Measurements from ENCODE around the gene CEACAM6. TPM values are rescaled to one million over a fixed set of nuclear protein-coding genes. Genes with fewer than 3 reads are reported as not detected.

CEACAM6 gene
- polyA plus RNA-seq, 2 of the 4 experiments (the other 2 are of a cell fraction): 0.97 to 17.7 TPM

GRCh38 chr19:41795031-41795461, 39.7 kb downstream of the CEACAM6 start:
- Histone ChIP-seq H3K4me2 (no peak overlapping the region), H3K4me3 (no peak overlapping the region), H3K4me1 (0 out of 3 replicates have a peak, but pooled peaks cover 11% of the 10 kb centered on the region), H3K9me3 (no peaks in the 10 kb centered on the region), H3K27ac (no peak overlapping the region)
- 38% methylated on average over 5 of the region's 5 CpGs for WGBS (ENCODE audit: missing lambda C conversion rate)
- ATAC-seq (peak; percentile 61 to 89), DNase-seq (ENCODE audit: low read depth in 1 of 2, low spot score in 1 of 2) (peak; percentile 49 to 70), FAIRE-seq (peak; percentile 99)
- CTCF ChIA-PET: interaction anchor here (0.5 to 19.4 kb wide), 57 partner anchors 9 to 782 kb away, joined by 3 to 428 read pairs (median 5); partner anchors contain the start of genes CEACAM4, CEACAM5, CEACAM6 and DMAC2
- no peak for TF ChIP-seq GATA3 (IDR thresholded peaks at IDR 0.05; ENCODE audit: borderline replicate concordance)
- no peak for TF ChIP-seq MAFK (IDR thresholded peaks at IDR 0.05; ENCODE audit: partially characterized antibody)
- TF ChIP-seq SMC3 (IDR thresholded peaks at IDR 0.05): 0 out of 3 replicates have a peak, but pooled peaks have one; percentile 27
- TF ChIP-seq TP53 (CRISPR knock-in tag; IDR thresholded peaks at IDR 0.05): no peak
- peak; percentile 43; the same call in 1 of the 2 replicates for TF ChIP-seq MAX (IDR thresholded peaks at IDR 0.05)
- no peak for TF ChIP-seq RCOR1 (IDR thresholded peaks at IDR 0.05; ENCODE audit: low read depth, low read length)
- TF ChIP-seq FOSL2 (IDR thresholded peaks at IDR 0.05): no peak
- TF ChIP-seq FOSL2 (CRISPR knock-in tag; IDR thresholded peaks at IDR 0.05): no peak
- peak; percentile 32 to 47; a peak in 4 of 5 replicates for TF ChIP-seq RAD21 (conservative IDR thresholded peaks at IDR 0.05 in 1 of 2, IDR thresholded peaks at IDR 0.05 in 1 of 2)
- TF ChIP-seq PBX3 (IDR thresholded peaks at IDR 0.05): peak; percentile 35; the same call in 1 of the 2 replicates
- no peak for TF ChIP-seq JUN (IDR thresholded peaks at IDR 0.05)
- TF ChIP-seq CTCF (IDR thresholded peaks at IDR 0.05): peak; percentile 96
- POLR2A ChIA-PET: no interaction called here

- Histone ChIP-seq H3K4me3 (no peak within 1 kb of the TSS), H3K27ac (no peak within 1 kb of the TSS), H3K9me3 (peaks cover 2% of the 10 kb centered on the region), H3K4me1 (0 out of 3 replicates have a peak, but pooled peaks cover 11% of the 10 kb centered on the region), H3K4me2 (no peak within 1 kb of the TSS)
- ChIA-PET CTCF (interaction anchor here (0.9 to 19.4 kb wide), 20 partner anchors 8 to 356 kb away, joined by 3 to 428 read pairs (median 9); partner anchors contain the start of genes CEACAM5, CEACAM6, DMRTC2 and LYPD4), POLR2A (no interaction called here)
- TF ChIP-seq HES2 (IDR thresholded peaks at IDR 0.05) (no peak), HOXB13 (CRISPR knock-in tag; IDR thresholded peaks at IDR 0.05; ENCODE audit: low read depth) (no peak), REST (IDR thresholded peaks at IDR 0.05) (no peak), CBX8 (IDR thresholded peaks at IDR 0.05) (no peak)
- ATAC-seq: no peak
- no peak for FAIRE-seq
- no peak for DNase-seq (ENCODE audit: low read depth in 1 of 2, low spot score in 1 of 2)
These were observed 41.0 kb downstream of the CEACAM6 start, which contains the start of gene CEACAM3 for GRCh38 chr19:41796362-41796761. Gene CEACAM3, plus strand, starts transcription at chr19:41796587. Its CDS starts 91 bp downstream, at chr19:41796678.
